ENCODE measurements around the gene CGB8.
"Not testable (repeated sequence)": the region's sequence is repeated elsewhere in the genome, so short reads cannot be mapped to it uniquely, and the experiment has no call there.

CGB8 gene

GRCh38 chr19:49049011-49049410, at the start of gene CGB8:
TSS of gene CGB8 (minus strand) at chr19:49049111. CDS start at chr19:49048739, 372 bp downstream.
- DNase-seq (ENCODE audit: low read depth), result not testable (repeated sequence)

GRCh38 chr19:49097453-49098288, 48.8 kb upstream of the CGB8 start:
- DNase-seq (ENCODE audit: low read depth), result peak; percentile 57

- no peak for DNase-seq (ENCODE audit: low read depth)
Observed at GRCh38 chr19:49094505-49095482, 45.9 kb upstream of the CGB8 start.

DNA sequence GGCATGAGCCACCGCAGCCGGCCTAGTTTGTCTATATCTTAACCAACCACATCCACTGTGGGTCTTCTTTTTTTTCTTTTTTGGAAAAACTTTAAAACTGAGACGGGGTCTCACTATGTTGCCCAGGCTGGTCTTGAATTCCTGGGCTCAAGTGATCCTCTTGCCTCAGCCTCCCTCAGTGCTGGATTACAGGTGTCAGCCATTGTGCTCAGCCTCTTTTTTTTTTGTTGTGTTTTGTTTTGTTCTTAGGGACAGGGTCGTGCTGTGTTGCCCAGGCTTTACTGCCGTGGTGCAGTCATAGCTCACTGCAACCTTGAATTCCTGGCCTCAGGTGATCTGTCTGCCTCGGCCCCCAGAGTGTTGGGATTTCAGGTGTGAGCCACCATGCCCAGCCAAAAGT, 43.8 kb upstream of the CGB8 start:
- DNase-seq (ENCODE audit: low read depth), result no peak

GRCh38 chr19:49091391-49092038, 42.6 kb upstream of the CGB8 start:
- no peak for DNase-seq (ENCODE audit: low read depth)

- no peak for DNase-seq (ENCODE audit: low read depth)
Observed at GRCh38 chr19:49086296-49086695, 37.4 kb upstream of the CGB8 start.

DNA sequence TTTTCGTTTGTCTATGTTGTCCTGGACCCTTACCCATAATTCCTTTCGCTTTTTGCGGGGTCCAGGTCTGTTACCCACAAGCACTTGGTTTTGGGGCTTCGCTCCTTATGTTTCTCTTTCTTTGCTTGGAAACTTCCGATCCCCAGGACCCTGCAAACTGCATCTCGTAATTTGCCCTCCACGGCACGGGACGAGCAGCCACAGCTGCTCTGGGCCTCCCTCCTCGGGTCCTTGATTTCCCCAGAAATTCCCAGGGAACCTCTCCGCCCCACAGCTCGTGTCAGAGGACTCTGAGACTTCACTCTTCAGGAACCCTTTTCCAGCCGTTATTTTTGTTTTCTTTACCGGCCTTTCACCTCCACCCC, 36.9 kb upstream of the CGB8 start:
- no peak for DNase-seq (ENCODE audit: low read depth)

DNA sequence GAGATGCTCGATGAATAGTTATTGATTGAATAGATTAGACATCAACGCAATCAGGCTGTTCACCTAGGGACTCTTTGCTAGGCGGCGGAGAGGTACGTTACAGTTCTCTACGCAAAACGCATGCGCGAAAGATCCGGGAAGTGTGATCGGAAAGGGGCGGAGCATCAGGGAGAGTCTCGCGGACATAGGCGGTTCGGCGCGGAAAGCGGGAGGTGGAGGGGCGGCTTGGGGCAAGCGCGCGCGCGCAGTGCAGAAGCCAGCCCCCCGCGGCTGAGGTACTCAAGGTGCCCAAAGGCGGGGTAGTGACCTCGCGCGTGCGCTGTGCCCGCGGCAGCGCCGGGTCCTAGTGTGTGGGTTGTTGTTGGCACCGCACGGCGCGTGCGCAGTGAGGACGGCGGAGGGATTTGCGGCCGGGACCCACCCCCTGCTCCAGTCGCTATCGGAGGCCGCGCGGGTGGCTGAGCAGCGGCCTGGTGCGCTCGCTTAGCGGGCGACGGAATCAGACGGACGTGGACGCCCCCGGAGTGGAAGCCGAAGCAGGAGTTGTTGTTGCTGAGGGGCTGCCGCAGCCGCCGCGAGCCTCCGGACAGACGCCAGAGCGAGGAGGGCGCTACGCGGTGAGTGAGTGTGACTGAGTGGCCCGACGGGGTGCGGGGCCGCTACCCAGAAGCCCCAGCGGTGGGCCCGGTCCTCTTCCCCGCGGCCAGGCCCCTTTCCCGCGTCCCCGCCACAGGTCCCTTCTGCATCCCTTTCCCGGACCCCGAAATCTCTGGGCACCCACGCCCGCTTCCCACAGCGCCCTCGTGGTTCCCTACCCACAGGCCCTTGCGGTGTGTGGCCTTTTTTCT, 36.3 kb upstream of the CGB8 start, which contains the start of gene SNRNP70:
Gene SNRNP70 (plus strand): TSS at position 432 of the 848 bp plus-strand sequence. CDS start 964 bp downstream, outside the sequence.
- DNase-seq (ENCODE audit: low read depth), result peak; percentile 99

- no peak for DNase-seq (ENCODE audit: low read depth)
Observed at GRCh38 chr19:49084206-49085019, 35.5 kb upstream of the CGB8 start.

DNA sequence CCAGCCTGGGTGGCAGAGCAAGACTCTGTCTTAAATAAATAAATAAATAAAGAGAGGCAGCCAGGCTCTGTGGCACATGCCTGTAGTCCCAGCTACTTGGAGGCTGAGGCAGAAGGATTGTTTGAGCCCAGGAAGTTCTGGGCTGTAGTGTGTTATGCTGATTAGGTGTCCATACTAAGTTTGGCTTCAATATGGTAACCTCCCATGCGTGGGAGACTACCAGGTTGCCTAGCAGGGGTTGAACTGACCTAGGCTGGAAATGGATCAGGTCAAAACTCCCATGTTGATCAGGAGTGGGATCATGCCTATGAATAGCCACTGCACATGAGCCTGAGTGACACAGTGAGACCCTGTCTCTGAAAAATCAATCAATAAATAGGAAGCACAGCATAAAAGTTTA, 32.4 kb upstream of the CGB8 start:
- no peak for DNase-seq (ENCODE audit: low read depth)

DNA sequence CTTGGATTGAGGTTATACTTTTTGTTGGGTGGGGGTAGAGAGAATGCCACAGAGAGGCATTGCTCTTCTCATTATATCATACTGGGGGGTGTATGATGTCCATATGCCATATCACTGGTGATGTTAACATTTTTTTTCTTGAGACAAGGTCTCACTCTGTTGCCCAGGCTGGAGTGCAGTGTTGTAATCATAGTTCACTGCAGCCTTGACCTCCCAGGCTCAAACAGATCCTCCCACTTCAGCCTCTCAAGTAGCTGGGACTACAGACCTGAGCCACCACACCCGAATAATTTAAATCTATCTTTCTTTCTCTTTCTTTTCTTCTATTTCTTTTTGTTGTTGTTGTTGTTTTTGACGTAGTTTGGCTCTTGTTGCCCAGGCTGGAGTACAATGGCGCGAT, 31.5 kb upstream of the CGB8 start:
- no peak for DNase-seq (ENCODE audit: low read depth)

DNA sequence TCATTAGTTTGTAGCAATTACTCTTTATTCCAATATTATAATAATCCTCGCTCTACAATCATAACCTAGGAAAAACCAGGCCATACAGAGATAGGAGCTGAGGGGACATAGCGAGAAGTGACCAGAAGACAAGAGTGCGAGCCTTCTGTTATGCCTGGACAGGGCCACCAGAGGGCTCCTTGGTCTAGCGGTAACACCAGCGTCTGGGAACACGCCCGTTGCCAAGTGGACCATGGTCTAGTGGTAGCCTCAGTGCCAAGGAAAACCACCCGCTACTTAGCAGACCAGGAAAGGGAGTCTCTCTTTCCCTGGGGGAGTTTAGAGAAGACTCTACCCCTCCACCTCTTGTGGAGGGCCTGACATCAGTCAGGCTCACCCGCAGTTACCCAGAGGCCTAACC, 26.0 kb upstream of the CGB8 start:
- not testable (repeated sequence) for DNase-seq (ENCODE audit: low read depth)

GRCh38 chr19:49073514-49074378, 24.8 kb upstream of the CGB8 start:
- DNase-seq (ENCODE audit: low read depth), result no peak

DNA sequence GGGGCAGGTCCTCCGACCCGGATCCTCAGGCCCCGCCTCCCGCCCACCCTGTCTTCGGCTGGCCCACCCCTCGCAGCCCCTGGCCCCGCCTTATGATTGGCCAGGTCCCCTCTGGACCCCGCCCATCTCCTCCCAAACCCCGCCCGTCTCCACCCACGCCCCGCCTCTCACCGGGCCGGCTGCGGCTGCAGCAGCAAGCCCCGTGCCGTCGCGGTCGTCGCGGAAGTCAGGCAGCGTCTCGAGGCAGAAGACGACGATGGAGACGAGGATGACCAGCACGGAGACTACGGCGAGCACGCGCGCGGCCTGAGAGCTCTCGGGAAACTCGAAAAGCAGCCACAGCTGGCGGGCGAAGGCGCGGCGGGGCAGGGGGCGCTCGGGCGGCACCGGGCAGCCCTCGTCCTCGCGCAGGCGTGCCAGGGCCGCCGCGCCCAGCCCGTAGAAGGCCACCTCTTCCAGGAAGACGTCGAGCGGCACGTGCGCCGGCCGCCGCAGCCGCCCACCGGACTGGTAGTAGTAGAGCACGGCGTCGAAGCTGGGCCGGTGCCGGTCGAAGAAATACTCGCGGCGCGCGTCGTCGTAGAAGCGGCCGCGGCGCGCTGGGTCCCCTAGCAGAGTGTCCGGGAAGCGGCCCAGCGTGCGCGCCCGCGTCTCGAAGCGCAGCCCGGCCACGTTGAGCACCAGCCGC, 23.1 kb upstream of the CGB8 start:
- no peak for DNase-seq (ENCODE audit: low read depth)

- no peak for DNase-seq (ENCODE audit: low read depth)
Observed at GRCh38 chr19:49070416-49070815, 21.5 kb upstream of the CGB8 start.

GRCh38 chr19:49069026-49069425, 20.1 kb upstream of the CGB8 start:
- DNase-seq (ENCODE audit: low read depth), result no peak

- no peak for DNase-seq (ENCODE audit: low read depth)
Observed at GRCh38 chr19:49067554-49067953, 18.6 kb upstream of the CGB8 start.

DNA sequence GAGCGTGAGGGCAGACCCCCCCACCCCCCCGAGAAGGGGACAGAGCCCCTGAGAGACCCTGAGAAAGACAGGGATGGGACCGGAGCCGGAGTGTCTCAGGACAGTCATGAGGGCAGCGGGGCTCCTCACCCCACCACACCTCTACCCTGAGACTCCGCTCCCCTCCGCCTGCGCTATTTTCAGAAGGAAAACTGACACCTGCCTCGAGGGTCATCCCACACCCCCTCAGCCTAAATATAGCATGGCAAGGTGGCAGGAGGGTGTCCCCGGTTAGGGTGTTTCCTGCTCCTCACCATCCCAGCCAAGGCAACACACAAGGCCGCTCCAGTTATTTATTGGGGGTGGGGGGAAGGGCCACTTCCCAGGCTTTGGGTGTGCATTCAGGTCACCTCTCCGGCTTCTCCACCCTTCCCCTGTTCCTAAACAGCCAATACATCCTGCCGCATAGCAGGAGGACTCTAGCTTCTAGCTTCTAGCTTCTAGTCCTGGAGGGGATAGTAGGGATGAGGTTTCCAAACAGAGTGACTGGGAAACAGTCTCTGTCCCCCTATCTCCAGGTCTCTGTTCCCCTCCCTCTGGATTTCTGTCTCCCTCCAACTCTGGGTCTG, 17.1 kb upstream of the CGB8 start:
- no peak for DNase-seq (ENCODE audit: low read depth)
